Astrocyte of the cerebellum (primary cell): Measurements from ENCODE around the gene EPGN.

Source experiments
- DNase-seq: peaks from one replicate; pipeline ENCODE4 v3.0.0-alpha.2; 2011; ENCODE audit warnings: low read depth
- H3K4me3 ChIP-seq: 2 replicates; pipeline ENCODE4 v1.5.1; 2011; ENCODE audit warnings: mild to moderate bottlenecking, low read depth, low read length, moderate library complexity
- CTCF ChIP-seq: IDR thresholded peaks from 2 replicates; pipeline ENCODE4 v1.5.1; 2012; ENCODE audit warnings: low read length, low read depth, moderate library complexity, mild to moderate bottlenecking; ENCODE audit errors: missing control alignments
- in situ Hi-C: cut with HindIII; loops from 2 replicates; pipeline ENCODE4 v1.10.0; 2017; ENCODE audit warnings: low sequenced_read_pairs

EPGN gene

GRCh38 chr4:74268643-74269042 is 39.6 kb upstream of the EPGN start:
- no peak overlapping the region for H3K4me3 ChIP-seq
- in situ Hi-C loops: no loop called here
- no peak for DNase-seq
- TF ChIP-seq CTCF: no peak

GRCh38 chr4:74278490-74278889 is 29.8 kb upstream of the EPGN start:
- in situ Hi-C loops: no loop called here
- TF ChIP-seq CTCF: no peak
- no peak overlapping the region for H3K4me3 ChIP-seq
- DNase-seq: no peak

GRCh38 chr4:74279716-74280115 is 28.6 kb upstream of the EPGN start:
- no peak for TF ChIP-seq CTCF
- no peak for DNase-seq
- in situ Hi-C loops: no loop called here
- H3K4me3 ChIP-seq: no peak overlapping the region

GRCh38 chr4:74282926-74283325 is 25.3 kb upstream of the EPGN start:
- DNase-seq: no peak
- no peak overlapping the region for H3K4me3 ChIP-seq
- in situ Hi-C loops: no loop called here
- TF ChIP-seq CTCF: no peak

GRCh38 chr4:74283614-74284013 is 24.7 kb upstream of the EPGN start:
- in situ Hi-C loops: no loop called here
- TF ChIP-seq CTCF: no peak
- DNase-seq: peak; percentile 13
- no peak overlapping the region for H3K4me3 ChIP-seq

GRCh38 chr4:74284053-74284452 is 24.2 kb upstream of the EPGN start:
- TF ChIP-seq CTCF: no peak
- in situ Hi-C loops: no loop called here
- no peak overlapping the region for H3K4me3 ChIP-seq
- DNase-seq: peak; percentile 15

GRCh38 chr4:74287164-74287563 is 21.1 kb upstream of the EPGN start:
- DNase-seq: no peak
- H3K4me3 ChIP-seq: no peak overlapping the region
- in situ Hi-C loops: no loop called here
- no peak for TF ChIP-seq CTCF
